Epithelial cell of proximal tubule (primary cell): Measurements from ENCODE around the gene SBK1. TPM values are rescaled to one million over a fixed set of nuclear protein-coding genes. Genes with fewer than 3 reads are reported as not detected.

Experiments used
- DNase-seq: peaks from one replicate; pipeline ENCODE4 v3.0.0-alpha.2; 2011; ENCODE audit warnings: low read depth
- H3K4me3 ChIP-seq: 2 replicates; pipeline ENCODE4 v1.5.1; 2011; ENCODE audit warnings: low read depth, mild to moderate bottlenecking, low read length
- CTCF ChIP-seq: conservative IDR thresholded peaks from 2 replicates; pipeline ENCODE4 v1.5.1; 2012; ENCODE audit warnings: low read depth, mild to moderate bottlenecking, low read length
- total RNA-seq: library from RNA; depleted of rRNA; stranded (reverse); fragments of >200 nt; gene quantifications from 2 replicates; pipeline ENCODE4 v1.2.3, GENCODE V29; 2015

SBK1 gene
- total RNA-seq, 1 donor from 2014 or later = 4.8 TPM

- no peak overlapping the region for H3K4me3 ChIP-seq
- no peak for TF ChIP-seq CTCF
- DNase-seq = no peak
These were observed 10.8 kb downstream of the SBK1 start for GRCh38 chr16:28303132-28303531.

- DNase-seq = no peak
- TF ChIP-seq CTCF = no peak
- no peak overlapping the region for H3K4me3 ChIP-seq
These were observed 11.9 kb downstream of the SBK1 start for GRCh38 chr16:28304214-28304613.

GRCh38 chr16:28307936-28308335, 15.6 kb downstream of the SBK1 start:
- DNase-seq = no peak
- TF ChIP-seq CTCF = no peak
- no peak overlapping the region for H3K4me3 ChIP-seq

- TF ChIP-seq CTCF = no peak
- no peak for DNase-seq
- H3K4me3 ChIP-seq = no peak overlapping the region
These were observed 16.7 kb downstream of the SBK1 start for GRCh38 chr16:28308794-28309584.

DNA sequence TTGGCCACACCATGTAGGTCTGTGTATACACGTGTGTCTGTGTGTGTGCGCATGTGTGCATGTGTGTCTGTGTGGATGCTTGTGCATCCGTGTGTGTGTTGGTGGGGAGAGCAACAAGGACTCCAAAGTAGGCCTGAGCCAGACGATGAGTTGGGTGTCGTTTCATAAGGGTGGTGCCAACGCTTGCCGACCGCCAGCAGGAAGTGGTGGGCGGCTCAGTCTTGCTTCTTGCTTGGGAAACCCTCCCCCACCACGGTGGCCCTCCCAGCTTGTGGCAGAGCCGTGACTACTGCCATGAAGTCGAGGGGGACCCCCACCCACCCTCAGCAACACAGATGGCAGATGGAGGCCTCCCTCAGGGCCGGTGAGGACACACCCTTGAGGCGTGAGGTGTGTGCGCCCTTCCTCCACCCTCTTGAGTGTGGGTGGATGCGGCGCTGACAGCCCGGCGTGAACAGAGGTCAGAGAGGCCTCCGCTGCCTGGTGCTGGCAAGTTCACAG, 17.5 kb downstream of the SBK1 start:
- TF ChIP-seq CTCF = no peak
- no peak for DNase-seq
- H3K4me3 ChIP-seq = no peak overlapping the region

DNA sequence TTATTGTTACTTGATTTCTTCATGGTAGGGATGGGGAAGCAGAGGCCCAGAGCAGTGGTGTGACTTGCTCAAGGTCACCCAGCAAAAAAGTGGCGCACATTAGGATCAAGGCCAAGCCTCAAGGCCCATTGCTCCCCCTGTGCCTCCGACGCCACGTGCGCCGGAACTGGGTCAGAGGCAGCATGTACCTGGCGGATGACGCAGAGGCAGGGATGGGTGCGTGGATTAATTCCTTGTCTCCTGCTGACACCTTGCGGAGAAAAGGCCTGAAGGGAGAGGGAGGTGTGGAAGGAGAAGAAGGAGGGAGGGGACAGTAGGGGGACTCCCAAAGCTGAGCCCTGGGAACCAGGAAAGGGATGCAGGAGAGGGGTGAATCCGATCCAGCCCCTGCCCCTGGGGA, 18.5 kb downstream of the SBK1 start:
- DNase-seq = no peak
- no peak overlapping the region for H3K4me3 ChIP-seq
- no peak for TF ChIP-seq CTCF

GRCh38 chr16:28311413-28311812, 19.1 kb downstream of the SBK1 start:
- H3K4me3 ChIP-seq = no peak overlapping the region
- DNase-seq = no peak
- no peak for TF ChIP-seq CTCF
